GM19351 (cell line): ENCODE data around the gene SYT12.

Experiments
- ATAC-seq: cut with Tn5 transposase; IDR thresholded peaks from one replicate; pipeline ENCODE4 v1.9.1; 2021; ENCODE audit warnings: mild to moderate bottlenecking, moderate library complexity; ENCODE audit not compliant: unreplicated experiment

The SYT12 gene

GRCh38 chr11:67027483-67027930, 4.6 kb downstream of the SYT12 start:
- peak; percentile 13 for ATAC-seq

- ATAC-seq = peak; percentile 74
Measured at GRCh38 chr11:67027943-67028542, 5.1 kb downstream of the SYT12 start.

- ATAC-seq = no peak
Measured at GRCh38 chr11:67029146-67029545, 6.2 kb downstream of the SYT12 start.

GRCh38 chr11:67030976-67031375, 8.0 kb downstream of the SYT12 start:
- no peak for ATAC-seq

- ATAC-seq = no peak
Measured at GRCh38 chr11:67031791-67032561, 9.0 kb downstream of the SYT12 start.

- ATAC-seq = no peak
Measured at GRCh38 chr11:67032830-67033551, 10.1 kb downstream of the SYT12 start.

GRCh38 chr11:67033661-67034166, 10.8 kb downstream of the SYT12 start:
- no peak for ATAC-seq

GRCh38 chr11:67034350-67034749, 11.4 kb downstream of the SYT12 start:
- no peak for ATAC-seq

- ATAC-seq = no peak
Measured at GRCh38 chr11:67040147-67040546, 17.2 kb downstream of the SYT12 start.

GRCh38 chr11:67041602-67042001, 18.7 kb downstream of the SYT12 start:
- ATAC-seq = no peak

- ATAC-seq = no peak
Measured at GRCh38 chr11:67043572-67044349, 20.8 kb downstream of the SYT12 start.

GRCh38 chr11:67044496-67044895, 21.6 kb downstream of the SYT12 start:
- ATAC-seq = no peak

GRCh38 chr11:67045314-67045713, 22.4 kb downstream of the SYT12 start:
- ATAC-seq = peak; percentile 53

GRCh38 chr11:67048515-67049130, 25.7 kb downstream of the SYT12 start:
- no peak for ATAC-seq

- no peak for ATAC-seq
Measured at GRCh38 chr11:67050139-67050538, 27.2 kb downstream of the SYT12 start.

- no peak for ATAC-seq
Measured at GRCh38 chr11:67051180-67051893, 28.4 kb downstream of the SYT12 start.

GRCh38 chr11:67051945-67052488, 29.1 kb downstream of the SYT12 start:
- no peak for ATAC-seq

- ATAC-seq = no peak
Measured at GRCh38 chr11:67052891-67053290, 30.0 kb downstream of the SYT12 start.

- ATAC-seq = no peak
Measured at GRCh38 chr11:67053896-67054329, 31.0 kb downstream of the SYT12 start.
